T-cell (primary cell): Measurements from ENCODE around the gene CKS2. TPM values are rescaled to one million over a fixed set of nuclear protein-coding genes. Genes with fewer than 3 reads are reported as not detected.
A peak's percentile ranks its signal among the peaks of the same experiment; 100 is the strongest.

Experiments used
- ATAC-seq, 4 experiments: fragments of 200-7000 bp in 3 of 4; fragments of 150-1000 bp in 1 of 4; cut with Tn5 transposase; replicated peaks in 1 of 4; 1 replicate in 3 of 4; 2 replicates in 1 of 4; pipeline ENCODE4 v1.10.0; 2021; ENCODE audit warnings: moderate library complexity in 3 of 4, mild to moderate bottlenecking in 2 of 4, moderate number of reproducible peaks in 1 of 4
- CTCF ChIA-PET, 2 donors: fragments of 300-600 bp; sonication (Branson Sonifier 250); formaldehyde crosslinking; loops; one replicate each; lab custom pipeline; 2022; ENCODE audit warnings: antibody characterized with exemption in 2 of 2; lab: Charles Lee
- POLR2A ChIA-PET, 2 donors: fragments of 300-600 bp; sonication (Branson Sonifier 250); formaldehyde crosslinking; loops; one replicate each; lab custom pipeline; 2022; ENCODE audit warnings: antibody characterized with exemption in 2 of 2; lab: Charles Lee
- DNase-seq, 35 experiments: peaks; one replicate each; pipeline versions ENCODE4 v3.0.0 to v3.0.0-alpha.2; 2013 to 2023
- H3K27ac ChIP-seq: one replicate; pipeline ENCODE4 v1.5.1; 2013; ENCODE audit warnings: low read length
- H3K27me3 ChIP-seq, 2 experiments: replicated peaks in 1 of 2; 1 replicate in 1 of 2; 2 replicates in 1 of 2; pipeline versions ENCODE4 v1.6.1 to v1.7.0; 2013; ENCODE audit warnings: low read length in 1 of 2, mixed read lengths in 1 of 2; ENCODE audit not compliant: control insufficient read depth in 2 of 2, insufficient read depth in 2 of 2; ENCODE audit errors: extremely low read depth in 1 of 2
- H3K36me3 ChIP-seq, 2 donors: 1 replicate in 1 of 2; 2 replicates in 1 of 2; pipeline versions ENCODE4 v1.6.1 to v1.7.0; 2013; ENCODE audit warnings: low read length in 1 of 2; ENCODE audit not compliant: control insufficient read depth in 2 of 2, insufficient read depth in 1 of 2; ENCODE audit errors: extremely low read depth in 1 of 2
- H3K4me1 ChIP-seq, 2 experiments: 1 replicate in 1 of 2; 2 replicates in 1 of 2; pipeline versions ENCODE4 v1.6.1 to v1.7.0; 2013; ENCODE audit warnings: low read length in 2 of 2, mixed read lengths in 1 of 2; ENCODE audit not compliant: insufficient read depth in 2 of 2, control insufficient read depth in 1 of 2; ENCODE audit errors: extremely low read depth in 1 of 2
- H3K4me3 ChIP-seq, 2 donors: 1 replicate in 1 of 2; 2 replicates in 1 of 2; pipeline versions ENCODE4 v1.5.1 to v1.7.0; 2013; ENCODE audit warnings: mild to moderate bottlenecking in 2 of 2, low read length in 1 of 2, moderate library complexity in 1 of 2; ENCODE audit not compliant: control insufficient read depth in 1 of 2; ENCODE audit errors: extremely low read depth in 1 of 2
- H3K9me3 ChIP-seq: 2 replicates; pipeline ENCODE4 v1.7.0; 2013
- H3K27ac Mint-ChIP-seq, 2 donors: one replicate each; pipeline ENCODE4 v1.8.0; 2020 to 2021; ENCODE audit warnings: mild to moderate bottlenecking in 2 of 2, mixed read lengths in 2 of 2
- H3K27me3 Mint-ChIP-seq, 2 donors: one replicate each; pipeline ENCODE4 v1.8.0; 2021 to 2022; ENCODE audit warnings: mixed read lengths in 2 of 2
- H3K36me3 Mint-ChIP-seq: one replicate; pipeline ENCODE4 v1.8.0; 2021; ENCODE audit warnings: mixed read lengths
- H3K4me1 Mint-ChIP-seq, 3 donors: one replicate each; pipeline ENCODE4 v1.8.0; 2020 to 2022; ENCODE audit warnings: mixed read lengths in 3 of 3, mild to moderate bottlenecking in 1 of 3
- H3K4me3 Mint-ChIP-seq, 3 donors: one replicate each; pipeline ENCODE4 v1.8.0; 2020 to 2022; ENCODE audit warnings: mild to moderate bottlenecking in 3 of 3, mixed read lengths in 3 of 3, moderate library complexity in 3 of 3
- H3K9me3 Mint-ChIP-seq, 3 donors: one replicate each; pipeline ENCODE4 v1.8.0; 2020 to 2022; ENCODE audit warnings: mixed read lengths in 3 of 3
- WGBS: methylation state at CpG from one replicate; pipeline ENCODE4 v1.1.5; 2013; ENCODE audit warnings: missing lambda C conversion rate; ENCODE audit not compliant: insufficient coverage; 5-methylcytosine and 5-hydroxymethylcytosine counted together
- total RNA-seq, 35 experiments: library from RNA in 6 of 35; stranded (reverse) in 6 of 35; fragments of 120-200 nt in 1 of 35; gene quantifications; one replicate each; pipeline versions ENCODE4 v1.2.1 to v1.2.4 and lab custom pipeline; 2013 to 2026

The CKS2 gene
- total RNA-seq, 5 donors from 2014 or later (not counting 1 experiment from before 2014, with no cell fraction given) = 8.6 to 13.1 (median 9.2) TPM

DNA sequence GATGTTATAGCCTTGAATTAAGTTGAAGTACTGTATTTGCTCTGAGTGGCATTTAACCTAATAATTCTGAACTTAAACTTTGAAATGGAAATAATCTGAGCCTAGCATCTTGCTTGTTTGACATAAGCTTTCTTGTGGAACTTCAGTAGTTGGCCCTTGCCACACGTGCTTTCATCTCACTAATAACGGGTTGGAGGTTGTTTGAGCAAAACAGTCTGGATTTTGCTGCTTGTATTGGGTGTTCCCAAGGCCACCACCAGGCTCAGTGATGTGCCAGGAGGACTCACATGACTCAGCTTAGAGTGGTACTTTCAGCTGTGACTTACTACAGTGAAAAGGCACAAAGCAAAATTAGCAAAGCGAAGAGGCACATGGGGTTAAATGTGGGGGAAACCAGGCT, 43.0 kb downstream of the CKS2 start:
- Mint-ChIP-seq H3K4me3 (no peak overlapping the region), H3K4me1 (peaks cover 19 to 40% (median 31%) of the 10 kb centered on the region in 3 donors), H3K9me3 (no peaks in the 10 kb centered on the region), H3K27me3 (no peaks in the 10 kb centered on the region), H3K36me3 (peaks cover 85% of the 10 kb centered on the region), H3K27ac (peak overlapping the region; percentile 67 to 92)
- no peak for DNase-seq
- no peak for ATAC-seq
- no CpG with 5 or more reads among the region's 3 CpGs for WGBS
- POLR2A ChIA-PET = no interaction called here
- CTCF ChIA-PET = interaction anchor here in 1 of 2 donors (0.8 kb wide), 1 partner anchor 195 kb away, joined by 3 read pairs; no protein-coding TSS in a partner anchor
- no peak overlapping the region for H3K4me3 ChIP-seq
- H3K27me3 ChIP-seq = no peaks in the 10 kb centered on the region
- peaks cover 29 to 95% of the 10 kb centered on the region in 2 donors for H3K36me3 ChIP-seq
- no peaks in the 10 kb centered on the region for H3K9me3 ChIP-seq
- peaks cover 0 to 21% of the 10 kb centered on the region in 2 experiments for H3K4me1 ChIP-seq
- H3K27ac ChIP-seq = no peak overlapping the region

DNA sequence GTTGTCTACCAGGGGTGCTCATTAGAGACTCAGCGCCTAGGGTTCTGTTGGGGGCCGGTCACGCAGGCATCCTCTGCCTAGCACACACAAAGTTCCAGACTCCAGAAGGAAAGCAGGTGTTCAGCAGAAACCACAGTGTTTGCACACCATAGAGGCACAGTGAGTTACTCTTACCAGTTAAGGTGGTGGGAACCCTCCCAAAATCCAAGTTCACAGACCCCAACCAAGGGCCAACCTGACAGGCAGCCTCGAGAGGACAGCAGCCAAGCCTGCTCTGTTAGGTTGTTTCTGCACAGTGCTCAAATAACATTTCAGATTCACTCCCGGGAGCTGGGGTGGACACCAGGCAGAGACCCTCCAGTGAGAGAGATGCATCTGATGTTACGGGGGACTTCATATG, 43.5 kb downstream of the CKS2 start:
- H3K4me1 Mint-ChIP-seq = peaks cover 19 to 40% (median 31%) of the 10 kb centered on the region in 3 donors
- H3K4me3 Mint-ChIP-seq = no peak overlapping the region
- CTCF ChIA-PET = no interaction called here
- peaks cover 29 to 96% of the 10 kb centered on the region in 2 donors for H3K36me3 ChIP-seq
- 100% methylated on average over 4 of the region's 6 CpGs for WGBS
- ATAC-seq (no peak), DNase-seq (no peak)
- no peaks in the 10 kb centered on the region for H3K27me3 ChIP-seq
- no peak overlapping the region for H3K27ac ChIP-seq
- H3K27me3 Mint-ChIP-seq = no peaks in the 10 kb centered on the region
- POLR2A ChIA-PET = no interaction called here
- peaks cover 83% of the 10 kb centered on the region for H3K36me3 Mint-ChIP-seq
- no peaks in the 10 kb centered on the region for H3K9me3 ChIP-seq
- H3K4me3 ChIP-seq = no peak overlapping the region
- H3K4me1 ChIP-seq = peaks cover 0 to 21% of the 10 kb centered on the region in 2 experiments
- H3K27ac Mint-ChIP-seq = peak overlapping the region in 1 of 2 donors; percentile 92
- H3K9me3 Mint-ChIP-seq = no peaks in the 10 kb centered on the region

DNA sequence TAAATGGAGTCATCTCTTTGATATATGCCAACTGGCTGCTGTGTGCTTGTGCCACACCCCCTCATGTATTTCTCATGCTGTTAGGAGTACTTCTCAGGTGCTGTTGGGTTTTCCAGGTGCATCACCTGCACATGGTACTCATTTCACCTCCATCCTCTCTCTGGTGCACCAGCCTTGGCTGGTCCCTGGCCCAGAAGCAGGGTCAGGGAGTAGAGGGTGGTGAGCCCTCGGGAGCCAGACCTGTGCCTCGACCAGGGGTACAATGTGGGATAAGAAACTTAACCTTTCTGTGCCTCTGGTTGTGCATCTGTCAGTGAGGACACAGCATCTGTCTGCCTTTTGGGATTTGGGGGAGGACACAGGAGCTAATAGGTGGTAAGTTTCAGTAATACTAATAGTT, 45.8 kb downstream of the CKS2 start:
- Mint-ChIP-seq H3K9me3 (no peaks in the 10 kb centered on the region), H3K4me3 (no peak overlapping the region), H3K4me1 (peaks cover 19 to 26% (median 25%) of the 10 kb centered on the region in 3 donors), H3K27me3 (no peaks in the 10 kb centered on the region), H3K27ac (peak overlapping the region; percentile 55 to 70), H3K36me3 (peaks cover 80% of the 10 kb centered on the region)
- H3K27ac ChIP-seq = no peak overlapping the region
- H3K4me1 ChIP-seq = peaks cover 0 to 14% of the 10 kb centered on the region in 2 experiments
- ChIA-PET CTCF (no interaction called here), POLR2A (interaction anchor here in 1 of 2 donors (1.3 kb wide), 1 partner anchor 9 kb away, joined by 3 read pairs; no protein-coding TSS in a partner anchor)
- ATAC-seq (no peak), DNase-seq (no peak)
- no peaks in the 10 kb centered on the region for H3K27me3 ChIP-seq
- peaks cover 23 to 96% of the 10 kb centered on the region in 2 donors for H3K36me3 ChIP-seq
- H3K9me3 ChIP-seq = no peaks in the 10 kb centered on the region
- WGBS = 100% methylated on average over 1 of the region's 2 CpGs
- no peak overlapping the region for H3K4me3 ChIP-seq

DNA sequence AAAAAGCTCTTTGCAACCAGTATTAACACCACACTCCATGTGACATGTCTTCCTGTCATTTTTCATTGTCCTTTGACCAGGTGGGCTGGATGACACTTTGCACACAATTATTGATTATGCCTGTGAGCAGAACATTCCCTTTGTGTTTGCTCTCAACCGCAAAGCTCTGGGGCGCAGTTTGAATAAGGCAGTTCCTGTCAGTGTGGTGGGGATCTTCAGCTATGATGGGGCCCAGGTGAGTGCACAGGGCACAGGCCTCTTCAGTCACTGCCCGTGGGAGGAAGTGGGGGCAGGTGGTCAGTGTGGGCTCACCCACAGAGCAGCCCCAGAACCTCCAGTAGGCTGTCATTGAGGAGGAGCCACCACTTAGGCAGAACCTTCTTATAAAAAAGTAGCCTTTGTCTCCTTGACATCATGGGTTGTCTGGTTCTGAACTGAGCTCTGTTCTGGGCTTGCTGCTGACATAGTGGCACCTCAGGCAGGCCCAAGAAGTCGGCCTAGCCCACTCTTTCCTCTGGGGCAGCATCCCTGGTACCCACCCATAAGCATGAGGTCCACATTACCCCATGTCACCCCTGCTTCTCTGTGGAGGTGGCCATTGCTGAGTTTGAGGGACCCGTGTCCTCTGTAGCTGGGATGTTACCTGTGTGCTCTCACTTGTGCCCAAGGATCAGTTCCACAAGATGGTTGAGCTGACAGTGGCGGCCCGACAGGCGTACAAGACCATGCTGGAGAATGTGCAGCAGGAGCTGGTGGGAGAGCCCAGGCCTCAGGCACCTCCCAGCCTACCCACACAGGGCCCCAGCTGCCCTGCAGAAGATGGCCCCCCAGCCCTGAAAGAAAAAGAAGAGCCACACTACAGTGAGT, 46.6 kb downstream of the CKS2 start:
- Histone ChIP-seq H3K27ac (no peak overlapping the region), H3K36me3 (peaks cover 25 to 96% of the 10 kb centered on the region in 2 donors), H3K4me3 (no peak overlapping the region), H3K27me3 (no peaks in the 10 kb centered on the region), H3K9me3 (no peaks in the 10 kb centered on the region), H3K4me1 (peaks cover 0 to 7% of the 10 kb centered on the region in 2 experiments)
- Mint-ChIP-seq H3K27me3 (no peaks in the 10 kb centered on the region), H3K36me3 (peaks cover 79% of the 10 kb centered on the region), H3K4me3 (no peak overlapping the region), H3K4me1 (peaks cover 11 to 18% (median 17%) of the 10 kb centered on the region in 3 donors), H3K27ac (peak overlapping the region; percentile 49 to 70), H3K9me3 (no peaks in the 10 kb centered on the region)
- 85% methylated on average over 4 of the region's 8 CpGs for WGBS
- POLR2A ChIA-PET = interaction anchor here in 1 of 2 donors (0.5 to 1.3 kb wide), 3 partner anchors 9 to 93 kb away, joined by 3 to 7 read pairs (median 3); no protein-coding TSS in a partner anchor
- ATAC-seq (no peak), DNase-seq (no peak)
- CTCF ChIA-PET = interaction anchor here in 1 of 2 donors (1.1 kb wide), 1 partner anchor 14 kb away, joined by 3 read pairs; no protein-coding TSS in a partner anchor

DNA sequence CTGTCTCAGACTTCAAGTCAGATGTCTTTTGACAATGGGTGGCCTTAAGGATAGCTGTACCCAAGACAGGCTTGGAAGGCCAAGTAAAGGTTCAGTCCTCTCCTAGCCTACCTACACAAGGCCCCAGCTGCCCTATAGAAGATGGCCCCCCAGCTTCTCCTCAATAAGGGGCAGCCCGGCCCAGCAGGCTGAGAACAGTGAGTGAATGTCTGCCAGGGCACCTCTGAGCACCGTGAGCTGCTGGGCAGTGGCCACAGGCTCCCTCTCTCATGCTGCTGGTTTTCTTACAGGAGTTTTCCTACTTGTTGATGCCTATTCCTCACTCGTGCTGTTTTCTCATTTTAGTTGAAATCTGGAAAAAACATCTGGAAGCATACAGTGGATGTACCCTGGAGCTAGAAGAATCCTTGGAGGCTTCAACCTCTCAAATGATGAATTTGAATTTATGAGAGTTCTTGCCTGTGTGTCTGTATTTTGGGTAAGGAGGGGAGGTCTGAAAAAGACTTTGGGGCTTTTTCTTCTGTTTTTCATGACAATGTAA, 47.5 kb downstream of the CKS2 start:
- no peak for ATAC-seq
- no peak overlapping the region for H3K27ac ChIP-seq
- no peaks in the 10 kb centered on the region for H3K27me3 Mint-ChIP-seq
- H3K4me1 Mint-ChIP-seq = peaks cover 9 to 12% (median 11%) of the 10 kb centered on the region in 3 donors
- POLR2A ChIA-PET = interaction anchor here in 1 of 2 donors (0.5 to 1.0 kb wide), 2 partner anchors 10 to 92 kb away, joined by 3 to 7 read pairs; no protein-coding TSS in a partner anchor
- peaks cover 18 to 97% of the 10 kb centered on the region in 2 donors for H3K36me3 ChIP-seq
- H3K36me3 Mint-ChIP-seq = peaks cover 78% of the 10 kb centered on the region
- CTCF ChIA-PET = interaction anchor here in 1 of 2 donors (1.1 kb wide), 1 partner anchor 14 kb away, joined by 3 read pairs; no protein-coding TSS in a partner anchor
- H3K4me3 ChIP-seq = no peak overlapping the region
- peak overlapping the region; percentile 46 to 70 for H3K27ac Mint-ChIP-seq
- no peak overlapping the region for H3K4me3 Mint-ChIP-seq
- H3K9me3 ChIP-seq = no peaks in the 10 kb centered on the region
- H3K27me3 ChIP-seq = no peaks in the 10 kb centered on the region
- 100% methylated on average over 2 of the region's 3 CpGs for WGBS
- no peaks in the 10 kb centered on the region for H3K4me1 ChIP-seq
- DNase-seq = no peak
- H3K9me3 Mint-ChIP-seq = no peaks in the 10 kb centered on the region

DNA sequence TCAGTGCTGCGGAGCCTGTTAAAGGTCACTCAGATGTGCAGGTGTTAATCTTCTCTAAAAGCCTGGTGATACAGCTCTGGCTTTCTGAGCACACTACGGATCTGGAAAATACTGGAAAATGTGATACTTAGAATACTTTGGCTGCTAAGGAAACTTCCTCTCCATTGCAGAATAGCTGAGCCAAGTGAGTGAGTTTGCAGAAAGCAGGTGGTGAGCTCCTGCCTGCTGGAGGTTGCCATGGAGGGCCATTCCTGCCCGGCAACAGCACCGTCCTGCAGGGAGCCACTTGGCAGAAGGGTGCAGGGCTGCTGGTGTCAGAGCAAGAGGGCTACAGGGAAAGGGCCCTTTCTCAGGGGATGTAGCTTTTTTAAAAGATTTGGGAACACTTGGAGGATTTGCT, 48.0 kb downstream of the CKS2 start:
- Mint-ChIP-seq H3K36me3 (peaks cover 72% of the 10 kb centered on the region), H3K4me1 (peaks cover 5 to 12% (median 8%) of the 10 kb centered on the region in 3 donors), H3K27ac (peak overlapping the region in 1 of 2 donors; percentile 69), H3K9me3 (no peaks in the 10 kb centered on the region), H3K4me3 (no peak overlapping the region), H3K27me3 (no peaks in the 10 kb centered on the region)
- WGBS = 90% methylated on average over 2 of the region's 4 CpGs
- ChIA-PET POLR2A (no interaction called here), CTCF (no interaction called here)
- DNase-seq (peak in 1 of 35 experiments; percentile 5), ATAC-seq (no peak)
- Histone ChIP-seq H3K4me1 (no peaks in the 10 kb centered on the region), H3K27ac (no peak overlapping the region), H3K4me3 (no peak overlapping the region), H3K9me3 (no peaks in the 10 kb centered on the region), H3K27me3 (no peaks in the 10 kb centered on the region), H3K36me3 (peaks cover 18 to 94% of the 10 kb centered on the region in 2 donors)
